HepG2 (cell line): ENCODE measurements around the gene JAGN1. TPM values are rescaled to one million over a fixed set of nuclear protein-coding genes. Genes with fewer than 3 reads are reported as not detected.

ENCODE experiments used
- CEBPZ ChIP-seq: IDR thresholded peaks from 2 replicates; pipeline ENCODE4 v1.6.1; 2012; ENCODE audit warnings: low read length, improper control_type of control experiment
- DBP ChIP-seq: sonication (generic); formaldehyde crosslinking; IDR thresholded peaks from 2 replicates; pipeline ENCODE4 v1.4.0; 2020; ENCODE audit warnings: missing genetic modification reagents; ENCODE audit errors: not compliant biosample characterization
- IRF1 ChIP-seq: sonication (generic); formaldehyde crosslinking; IDR thresholded peaks from 2 replicates; pipeline ENCODE4 v1.4.0; 2020; ENCODE audit warnings: low read depth, mild to moderate bottlenecking, missing genetic modification reagents
- KDM5A ChIP-seq: fragments of 200-600 bp; sonication (generic); IDR thresholded peaks from 2 replicates; pipeline ENCODE4 v1.7.0; 2018; ENCODE audit warnings: antibody characterized with exemption, mild to moderate bottlenecking, low read length, borderline replicate concordance
- NCOA1 ChIP-seq: sonication (generic); formaldehyde crosslinking; IDR thresholded peaks from 2 replicates; pipeline ENCODE4 v1.9.0; 2021; ENCODE audit warnings: missing genetic modification reagents
- NFYC ChIP-seq: IDR thresholded peaks from 2 replicates; pipeline ENCODE4 v1.6.1; 2016; ENCODE audit warnings: missing genetic modification reagents, missing compliant biosample characterization
- SMAD3 ChIP-seq: sonication (generic); formaldehyde crosslinking; IDR thresholded peaks from 2 replicates; pipeline ENCODE4 v1.4.0; 2020; ENCODE audit warnings: missing genetic modification reagents
- STAT5B ChIP-seq: sonication (generic); formaldehyde crosslinking; IDR thresholded peaks from 2 replicates; pipeline ENCODE4 v1.4.0; 2020; ENCODE audit warnings: missing genetic modification reagents
- THRA ChIP-seq: sonication (generic); formaldehyde crosslinking; IDR thresholded peaks from 2 replicates; pipeline ENCODE4 v1.4.0; 2020; ENCODE audit warnings: missing genetic modification reagents, borderline replicate concordance
- TRIM24 ChIP-seq: sonication (generic); formaldehyde crosslinking; IDR thresholded peaks from 2 replicates; pipeline ENCODE4 v1.8.0; 2022; ENCODE audit warnings: mild to moderate bottlenecking, missing genetic modification reagents
- ZEB1 ChIP-seq: IDR thresholded peaks from 2 replicates; pipeline ENCODE4 v1.6.1; 2012; ENCODE audit warnings: mild to moderate bottlenecking, low read depth, inconsistent platforms; ENCODE audit not compliant: insufficient replicate concordance
- ZNF326 ChIP-seq: sonication (generic); formaldehyde crosslinking; IDR thresholded peaks from 2 replicates; pipeline ENCODE4 v1.4.0; 2020; ENCODE audit warnings: missing genetic modification reagents, borderline replicate concordance
- ZNF574 ChIP-seq: sonication (generic); formaldehyde crosslinking; IDR thresholded peaks from 2 replicates; pipeline ENCODE4 v1.4.0; 2020; ENCODE audit warnings: missing genetic modification reagents
- ZNF75D ChIP-seq: sonication (generic); formaldehyde crosslinking; IDR thresholded peaks from 2 replicates; pipeline ENCODE4 v1.8.1; 2023; ENCODE audit warnings: missing genetic modification reagents, mild to moderate bottlenecking, borderline replicate concordance
- ZNF83 ChIP-seq: sonication (generic); formaldehyde crosslinking; IDR thresholded peaks from 2 replicates; pipeline ENCODE4 v1.4.0; 2020; ENCODE audit warnings: missing genetic modification reagents, mild to moderate bottlenecking, borderline replicate concordance
- polyA plus RNA-seq, 8 experiments: library from polyadenylated mRNA; depleted of rRNA in 3 of 8; stranded (reverse) in 7 of 8; unstranded in 1 of 8; fragments of >200 nt; fragmentation: Illumina TruSeq in 4 of 8; extraction: Trizol in 4 of 8; gene quantifications; 2 replicates each; pipeline versions ENCODE4 v1.2.1 to v1.2.3, GENCODE V29; 2011 to 2016; ENCODE audit warnings: low read depth in 4 of 8, missing spikeins in 1 of 8, mixed read lengths in 1 of 8; ENCODE audit not compliant: insufficient read depth in 1 of 8
- total RNA-seq, 5 experiments: library from RNA; depleted of rRNA; stranded (reverse); fragments of >200 nt; fragmentation: Illumina TruSeq; extraction: Trizol; gene quantifications; 2 replicates each; pipeline ENCODE4 v1.2.3, GENCODE V29; 2016; ENCODE audit warnings: low read depth in 1 of 5
- TF ChIP-seq, protein P1 (sequence below): sonication (generic); formaldehyde crosslinking; IDR thresholded peaks from 2 replicates; pipeline ENCODE4 v1.5.1; 2020; ENCODE audit warnings: mild to moderate bottlenecking, moderate library complexity, missing genetic modification reagents

Gene JAGN1
- total and polyA plus RNA-seq, 2 of the 13 experiments (the other 11 are each of a cell fraction or from before 2014, with no cell fraction given) = 49.9 to 50.9 TPM

GRCh38 chr3:9897408-9898372 is 7.3 kb downstream of the JAGN1 start (continued):
- peak; percentile 82 for TF ChIP-seq SMAD3 (CRISPR knock-in tag)
- TF ChIP-seq, protein P1, sequence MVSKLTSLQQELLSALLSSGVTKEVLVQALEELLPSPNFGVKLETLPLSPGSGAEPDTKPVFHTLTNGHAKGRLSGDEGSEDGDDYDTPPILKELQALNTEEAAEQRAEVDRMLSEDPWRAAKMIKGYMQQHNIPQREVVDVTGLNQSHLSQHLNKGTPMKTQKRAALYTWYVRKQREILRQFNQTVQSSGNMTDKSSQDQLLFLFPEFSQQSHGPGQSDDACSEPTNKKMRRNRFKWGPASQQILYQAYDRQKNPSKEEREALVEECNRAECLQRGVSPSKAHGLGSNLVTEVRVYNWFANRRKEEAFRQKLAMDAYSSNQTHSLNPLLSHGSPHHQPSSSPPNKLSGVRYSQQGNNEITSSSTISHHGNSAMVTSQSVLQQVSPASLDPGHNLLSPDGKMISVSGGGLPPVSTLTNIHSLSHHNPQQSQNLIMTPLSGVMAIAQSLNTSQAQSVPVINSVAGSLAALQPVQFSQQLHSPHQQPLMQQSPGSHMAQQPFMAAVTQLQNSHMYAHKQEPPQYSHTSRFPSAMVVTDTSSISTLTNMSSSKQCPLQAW (CRISPR knock-in tag) = peak; percentile 95
- peak; percentile 35 for TF ChIP-seq ZEB1
- TF ChIP-seq IRF1 (CRISPR knock-in tag) = no peak
- peak; percentile 69; the same call in 1 of the 2 replicates for TF ChIP-seq NCOA1 (CRISPR knock-in tag)
- TF ChIP-seq STAT5B (CRISPR knock-in tag) = no peak
- TF ChIP-seq ZNF83 (CRISPR knock-in tag) = no peak
- TF ChIP-seq ZNF574 (CRISPR knock-in tag) = peak; percentile 80
- no peak for TF ChIP-seq ZNF326 (CRISPR knock-in tag)
- no peak for TF ChIP-seq TRIM24 (CRISPR knock-in tag)
- peak; percentile 40 for TF ChIP-seq NFYC (CRISPR knock-in tag)
- no peak for TF ChIP-seq ZNF75D (CRISPR knock-in tag)
- no peak for TF ChIP-seq CEBPZ
- no peak for TF ChIP-seq DBP (CRISPR knock-in tag)
- TF ChIP-seq THRA (CRISPR knock-in tag) = 0 out of 2 replicates have a peak, but pooled peaks have one; percentile 5
- TF ChIP-seq KDM5A = no peak
